Caco-2 (cell line): ENCODE measurements around the gene MTRF1. TPM values are rescaled to one million over a fixed set of nuclear protein-coding genes. Genes with fewer than 3 reads are reported as not detected.

Experiments used
- BruUV-seq: library from RNA; stranded (reverse); fragments of 400-500 nt; replicated peaks from 2 replicates; lab custom pipeline; 2021; lab: Mats Ljungman, UMichigan
- CTCF ChIA-PET: fragments of 300-600 bp; sonication (Branson Sonifier 250); formaldehyde crosslinking; loops from one replicate; lab custom pipeline; 2022; ENCODE audit warnings: antibody characterized with exemption; lab: Charles Lee
- POLR2A ChIA-PET: fragments of 300-600 bp; sonication (Branson Sonifier 250); formaldehyde crosslinking; loops from one replicate; lab custom pipeline; 2022; ENCODE audit warnings: antibody characterized with exemption; lab: Charles Lee
- DNase-seq, 2 experiments: peaks; one replicate each; pipeline versions ENCODE4 v3.0.0 to v3.0.0-alpha.2; 2020 to 2022
- H3K27me3 ChIP-seq: replicated peaks from 2 replicates; pipeline ENCODE4 v1.6.0; 2011; ENCODE audit warnings: low read length; ENCODE audit not compliant: control insufficient read depth, insufficient read depth
- H3K36me3 ChIP-seq: 2 replicates; pipeline ENCODE4 v1.5.1; 2011; ENCODE audit warnings: low read length; ENCODE audit not compliant: control insufficient read depth, insufficient read depth
- H3K4me1 ChIP-seq: fragments of 250-450 bp; sonication (Bioruptor Pico); 2 replicates; pipeline ENCODE4 v1.5.1; 2020; ENCODE audit warnings: mild to moderate bottlenecking
- H3K4me3 ChIP-seq: 2 replicates; pipeline ENCODE4 v1.5.1; 2011; ENCODE audit warnings: low read depth, mild to moderate bottlenecking, control low read depth, low read length
- H3K9me3 ChIP-seq: fragments of 250-450 bp; sonication (Bioruptor Pico); 2 replicates; pipeline ENCODE4 v1.5.1; 2020; ENCODE audit warnings: mild to moderate bottlenecking, moderate library complexity
- H3K27ac Mint-ChIP-seq: one replicate; pipeline ENCODE4 v1.8.0; 2022; ENCODE audit warnings: mixed read lengths; ENCODE audit not compliant: unreplicated experiment
- H3K27me3 Mint-ChIP-seq: one replicate; pipeline ENCODE4 v1.8.0; 2022; ENCODE audit warnings: mixed read lengths; ENCODE audit not compliant: insufficient read depth, unreplicated experiment
- H3K36me3 Mint-ChIP-seq: one replicate; pipeline ENCODE4 v1.8.0; 2022; ENCODE audit warnings: mild to moderate bottlenecking, mixed read lengths; ENCODE audit not compliant: insufficient read depth, unreplicated experiment
- H3K4me1 Mint-ChIP-seq: one replicate; pipeline ENCODE4 v1.8.0; 2022; ENCODE audit warnings: low read depth, mixed read lengths; ENCODE audit not compliant: unreplicated experiment
- H3K4me3 Mint-ChIP-seq: one replicate; pipeline ENCODE4 v1.8.0; 2022; ENCODE audit warnings: mild to moderate bottlenecking, moderate library complexity, mixed read lengths; ENCODE audit not compliant: unreplicated experiment
- H3K9me3 Mint-ChIP-seq: one replicate; pipeline ENCODE4 v1.8.0; 2022; ENCODE audit warnings: mixed read lengths; ENCODE audit not compliant: unreplicated experiment
- CTCF ChIP-seq, 2 experiments: fragments of 200-600 bp in 1 of 2; IDR thresholded peaks; 1 replicate in 1 of 2; 2 replicates in 1 of 2; pipeline versions ENCODE4 v1.5.1 to v1.8.0; 2011 to 2022; ENCODE audit warnings: antibody characterized with exemption in 1 of 2, control low read depth in 1 of 2, inconsistent platforms in 1 of 2, low read depth in 1 of 2, low read length in 1 of 2, mild to moderate bottlenecking in 1 of 2, moderate library complexity in 1 of 2; ENCODE audit not compliant: insufficient read depth in 1 of 2, severe bottlenecking in 1 of 2, unreplicated experiment in 1 of 2
- intact Hi-C: fragments of 100-400 bp; cut with micrococcal nuclease; formaldehyde crosslinking; loops from one replicate; pipeline ENCODE4 v1.10.0; 2022; ENCODE audit not compliant: unreplicated experiment
- total RNA-seq: library from RNA; stranded (reverse); gene quantifications from 2 replicates; pipeline ENCODE4 v1.2.3, GENCODE V29; 2022

The MTRF1 gene
- total RNA-seq, 1 experiment from 2014 or later, result 24.7 TPM

- peaks cover 5% of the 10 kb centered on the region for H3K36me3 Mint-ChIP-seq
- ChIA-PET CTCF (no interaction called here), POLR2A (no interaction called here)
- no peaks in the 10 kb centered on the region for H3K27me3 Mint-ChIP-seq
- H3K36me3 ChIP-seq, result no peaks in the 10 kb centered on the region
- no peaks in the 10 kb centered on the region for H3K4me1 ChIP-seq
- no peaks in the 10 kb centered on the region for H3K9me3 Mint-ChIP-seq
- H3K27me3 ChIP-seq, result no peaks in the 10 kb centered on the region
- intact Hi-C loops, result no loop called here
- no TSS peak for BruUV-seq
- H3K27ac Mint-ChIP-seq, result no peak overlapping the region
- no peak overlapping the region for H3K4me3 Mint-ChIP-seq
- H3K9me3 ChIP-seq, result no peaks in the 10 kb centered on the region
- peaks cover 6% of the 10 kb centered on the region for H3K4me1 Mint-ChIP-seq
- no peak overlapping the region for H3K4me3 ChIP-seq
- no peak for DNase-seq
- no peak for TF ChIP-seq CTCF (IDR thresholded peaks at IDR 0.05; ENCODE audit: insufficient read depth in 1 of 2, low read depth in 1 of 2, low read length in 1 of 2, severe bottlenecking in 1 of 2, unreplicated experiment in 1 of 2)
Measured at GRCh38 chr13:41232578-41233480, 30.5 kb downstream of the MTRF1 start.

GRCh38 chr13:41231786-41232185 is 31.6 kb downstream of the MTRF1 start:
- Mint-ChIP-seq H3K4me3 (no peak overlapping the region), H3K36me3 (peaks cover 5% of the 10 kb centered on the region), H3K27ac (no peak overlapping the region), H3K4me1 (peaks cover 6% of the 10 kb centered on the region), H3K9me3 (no peaks in the 10 kb centered on the region), H3K27me3 (no peaks in the 10 kb centered on the region)
- no TSS peak for BruUV-seq
- H3K27me3 ChIP-seq, result no peaks in the 10 kb centered on the region
- DNase-seq, result no peak
- POLR2A ChIA-PET, result no interaction called here
- TF ChIP-seq CTCF (IDR thresholded peaks at IDR 0.05; ENCODE audit: insufficient read depth in 1 of 2, low read depth in 1 of 2, low read length in 1 of 2, severe bottlenecking in 1 of 2, unreplicated experiment in 1 of 2), result no peak
- H3K4me1 ChIP-seq, result no peaks in the 10 kb centered on the region
- H3K36me3 ChIP-seq, result no peaks in the 10 kb centered on the region
- no peak overlapping the region for H3K4me3 ChIP-seq
- CTCF ChIA-PET, result interaction anchor here (0.6 kb wide), 1 partner anchor 14 kb away, joined by 3 read pairs; no protein-coding TSS in a partner anchor
- H3K9me3 ChIP-seq, result no peaks in the 10 kb centered on the region
- intact Hi-C loops, result no loop called here

- no TSS peak for BruUV-seq
- POLR2A ChIA-PET, result no interaction called here
Measured at GRCh38 chr13:41231025-41231677, 32.2 kb downstream of the MTRF1 start.

More at GRCh38 chr13:41231025-41231677, 32.2 kb downstream of the MTRF1 start:
- Mint-ChIP-seq H3K36me3 (peaks cover 5% of the 10 kb centered on the region), H3K9me3 (no peaks in the 10 kb centered on the region), H3K27me3 (no peaks in the 10 kb centered on the region), H3K4me1 (peaks cover 6% of the 10 kb centered on the region), H3K4me3 (no peak overlapping the region), H3K27ac (no peak overlapping the region)
- DNase-seq, result no peak
- Histone ChIP-seq H3K36me3 (no peaks in the 10 kb centered on the region), H3K27me3 (no peaks in the 10 kb centered on the region), H3K9me3 (no peaks in the 10 kb centered on the region), H3K4me3 (no peak overlapping the region), H3K4me1 (no peaks in the 10 kb centered on the region)
- intact Hi-C loops, result no loop called here
- no peak for TF ChIP-seq CTCF (IDR thresholded peaks at IDR 0.05; ENCODE audit: insufficient read depth in 1 of 2, low read depth in 1 of 2, low read length in 1 of 2, severe bottlenecking in 1 of 2, unreplicated experiment in 1 of 2)
- CTCF ChIA-PET, result no interaction called here
